GM12801 (cell line): ENCODE measurements around the gene PHACTR1.

ENCODE experiments used
- CTCF ChIP-seq: IDR thresholded peaks from one replicate; pipeline ENCODE4 v1.5.1; 2011; ENCODE audit warnings: control low read depth; ENCODE audit not compliant: insufficient read length; ENCODE audit errors: extremely low read depth

PHACTR1 gene

GRCh38 chr6:13278164-13278563, 561.6 kb downstream of the PHACTR1 start:
- no peak for TF ChIP-seq CTCF

GRCh38 chr6:13278991-13279390, 562.4 kb downstream of the PHACTR1 start:
- no peak for TF ChIP-seq CTCF

- no peak for TF ChIP-seq CTCF
These were observed 563.7 kb downstream of the PHACTR1 start for GRCh38 chr6:13280254-13280653.

- no peak for TF ChIP-seq CTCF
These were observed 565.1 kb downstream of the PHACTR1 start for GRCh38 chr6:13281686-13282085.

- TF ChIP-seq CTCF, result no peak
These were observed 566.0 kb downstream of the PHACTR1 start for GRCh38 chr6:13282393-13283069.

- no peak for TF ChIP-seq CTCF
These were observed 566.8 kb downstream of the PHACTR1 start for GRCh38 chr6:13283331-13283730.

- no peak for TF ChIP-seq CTCF
These were observed 568.1 kb downstream of the PHACTR1 start for GRCh38 chr6:13284646-13285045.
